ENCODE data around the gene AAR2. TPM values are rescaled to one million over a fixed set of nuclear protein-coding genes. Genes with fewer than 3 reads are reported as not detected.

Gene AAR2
- total RNA-seq, 1 donor: 23.5 TPM

DNA sequence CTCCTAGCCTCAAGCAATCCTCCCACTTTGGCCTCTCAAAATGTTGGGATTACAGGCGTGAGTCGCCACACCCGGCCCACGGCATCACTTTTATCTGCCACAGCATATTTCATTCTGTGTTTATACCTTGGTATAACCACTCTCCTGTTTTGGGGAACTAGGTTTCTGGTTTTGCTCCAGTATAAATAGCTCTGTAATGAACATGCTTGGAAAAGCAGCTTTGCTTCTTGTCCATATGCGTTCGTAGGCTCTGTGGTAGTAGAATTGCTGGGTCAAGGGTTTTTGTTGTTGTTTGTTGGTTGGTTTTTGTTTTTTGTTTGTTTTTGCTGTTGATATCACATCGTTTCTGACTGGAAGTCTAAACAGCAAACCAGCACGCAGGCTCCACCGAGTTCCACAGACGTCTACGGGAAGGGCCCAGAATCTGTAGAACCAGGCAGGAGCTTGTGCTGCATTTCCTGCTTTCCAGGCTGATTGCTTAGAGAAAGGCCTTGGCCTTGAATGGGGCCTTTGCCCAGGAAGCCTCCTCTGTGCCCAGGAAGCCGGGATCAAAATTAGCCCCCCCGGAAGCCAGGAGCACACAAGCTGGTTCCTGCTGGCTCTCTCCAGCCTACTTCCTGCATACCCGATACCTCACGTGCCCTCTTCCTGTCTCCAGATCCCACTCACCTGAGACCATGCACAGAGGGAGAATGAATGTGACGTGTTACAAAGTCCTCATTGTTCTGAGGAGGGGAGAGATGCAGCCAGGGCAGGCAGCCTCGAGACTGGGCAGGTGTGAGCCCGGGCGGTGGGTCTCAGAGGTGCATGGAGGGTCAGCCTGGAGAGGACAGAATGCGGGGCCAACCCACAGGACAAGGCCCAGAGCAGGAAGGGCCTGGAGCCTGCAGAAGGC is 34.7 kb downstream of the AAR2 start:
- DNase-seq (ENCODE audit: low read depth): no peak
- TF ChIP-seq, protein P1, sequence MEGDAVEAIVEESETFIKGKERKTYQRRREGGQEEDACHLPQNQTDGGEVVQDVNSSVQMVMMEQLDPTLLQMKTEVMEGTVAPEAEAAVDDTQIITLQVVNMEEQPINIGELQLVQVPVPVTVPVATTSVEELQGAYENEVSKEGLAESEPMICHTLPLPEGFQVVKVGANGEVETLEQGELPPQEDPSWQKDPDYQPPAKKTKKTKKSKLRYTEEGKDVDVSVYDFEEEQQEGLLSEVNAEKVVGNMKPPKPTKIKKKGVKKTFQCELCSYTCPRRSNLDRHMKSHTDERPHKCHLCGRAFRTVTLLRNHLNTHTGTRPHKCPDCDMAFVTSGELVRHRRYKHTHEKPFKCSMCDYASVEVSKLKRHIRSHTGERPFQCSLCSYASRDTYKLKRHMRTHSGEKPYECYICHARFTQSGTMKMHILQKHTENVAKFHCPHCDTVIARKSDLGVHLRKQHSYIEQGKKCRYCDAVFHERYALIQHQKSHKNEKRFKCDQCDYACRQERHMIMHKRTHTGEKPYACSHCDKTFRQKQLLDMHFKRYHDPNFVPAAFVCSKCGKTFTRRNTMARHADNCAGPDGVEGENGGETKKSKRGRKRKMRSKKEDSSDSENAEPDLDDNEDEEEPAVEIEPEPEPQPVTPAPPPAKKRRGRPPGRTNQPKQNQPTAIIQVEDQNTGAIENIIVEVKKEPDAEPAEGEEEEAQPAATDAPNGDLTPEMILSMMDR (IDR thresholded peaks at IDR 0.05; ENCODE audit: insufficient read depth, low read length): no peak
- no peak overlapping the region for H3K4me3 ChIP-seq (ENCODE audit: low read depth, low read length)

- DNase-seq (ENCODE audit: low read depth): no peak
- TF ChIP-seq, protein P1 (IDR thresholded peaks at IDR 0.05; ENCODE audit: insufficient read depth, low read length): no peak
- no peak overlapping the region for H3K4me3 ChIP-seq (ENCODE audit: low read depth, low read length)
These were observed 35.6 kb downstream of the AAR2 start for GRCh38 chr20:36271639-36272546.

DNA sequence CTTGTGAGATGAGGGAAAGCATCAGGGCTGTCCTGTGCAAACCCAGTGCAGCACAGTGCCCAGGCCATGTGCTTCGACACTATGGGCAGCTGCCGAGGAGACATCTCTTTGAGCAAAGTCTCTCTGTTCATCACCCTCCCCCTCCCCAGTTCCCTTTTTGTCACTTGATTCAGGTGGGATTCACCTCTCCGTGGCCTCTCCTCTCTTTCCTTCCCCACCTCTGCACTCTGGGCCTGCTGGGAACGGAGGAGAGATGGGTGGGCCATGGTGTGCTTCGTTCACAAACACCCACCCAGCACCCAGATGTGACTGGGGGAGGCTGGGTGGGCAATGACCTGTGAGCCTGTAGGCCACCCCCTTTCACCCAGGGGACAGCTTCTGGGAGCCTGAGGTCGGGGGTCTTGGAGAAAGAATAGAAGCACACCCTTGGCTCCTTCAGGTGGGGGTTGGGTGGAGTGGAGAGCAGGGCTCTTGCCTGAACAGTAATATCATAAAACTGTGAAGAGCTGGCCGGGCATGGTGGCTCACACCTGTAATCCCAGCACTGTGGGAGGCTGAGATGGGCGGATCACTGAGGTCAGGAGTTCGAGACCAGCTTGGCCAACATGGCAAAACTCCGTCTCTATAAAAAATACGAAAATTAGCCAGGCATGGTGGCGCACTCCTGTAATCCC is 36.4 kb downstream of the AAR2 start:
- TF ChIP-seq, protein P1 (IDR thresholded peaks at IDR 0.05; ENCODE audit: insufficient read depth, low read length): no peak
- no peak for DNase-seq (ENCODE audit: low read depth)
- no peak overlapping the region for H3K4me3 ChIP-seq (ENCODE audit: low read depth, low read length)

DNA sequence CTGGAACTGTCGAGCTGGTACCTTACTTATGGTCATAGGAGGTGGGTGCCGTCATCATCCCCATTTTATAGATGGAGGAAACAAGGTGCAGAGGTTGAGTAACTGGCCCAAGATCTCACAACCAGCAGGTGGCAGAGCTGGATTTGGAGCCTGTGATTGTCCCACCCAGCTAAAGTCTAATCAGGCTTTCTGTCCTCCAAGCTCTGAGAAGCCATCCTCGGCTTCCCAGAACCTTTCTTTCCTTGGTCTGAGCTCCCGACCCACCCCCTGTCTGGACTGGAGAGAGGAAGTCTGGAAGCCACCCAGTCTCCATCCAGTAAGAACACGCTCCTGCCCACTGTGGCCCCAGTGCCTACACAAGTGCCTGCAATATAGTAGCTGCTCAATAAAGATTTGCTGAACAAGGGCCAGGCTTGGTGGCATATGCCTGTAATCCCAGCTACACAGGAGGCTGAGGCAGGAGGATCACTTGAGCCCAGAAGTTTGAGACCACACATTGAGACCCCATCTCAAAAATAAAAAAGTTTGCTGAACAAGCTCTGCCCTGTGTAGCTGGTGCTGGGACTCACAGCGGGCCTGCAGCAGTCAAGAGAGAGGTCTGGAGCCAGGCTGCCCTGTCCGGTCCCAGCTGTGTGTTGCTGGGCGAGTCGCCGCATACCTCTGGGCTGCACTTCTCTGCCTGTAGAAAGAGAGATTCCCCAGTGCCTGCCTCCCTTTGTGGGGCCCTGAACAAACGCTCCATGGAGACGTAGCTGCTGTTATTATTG is 37.3 kb downstream of the AAR2 start:
- DNase-seq (ENCODE audit: low read depth): peak; percentile 43
- TF ChIP-seq, protein P1 (IDR thresholded peaks at IDR 0.05; ENCODE audit: insufficient read depth, low read length): peak; percentile 38
- H3K4me3 ChIP-seq (ENCODE audit: low read depth, low read length): no peak overlapping the region

DNA sequence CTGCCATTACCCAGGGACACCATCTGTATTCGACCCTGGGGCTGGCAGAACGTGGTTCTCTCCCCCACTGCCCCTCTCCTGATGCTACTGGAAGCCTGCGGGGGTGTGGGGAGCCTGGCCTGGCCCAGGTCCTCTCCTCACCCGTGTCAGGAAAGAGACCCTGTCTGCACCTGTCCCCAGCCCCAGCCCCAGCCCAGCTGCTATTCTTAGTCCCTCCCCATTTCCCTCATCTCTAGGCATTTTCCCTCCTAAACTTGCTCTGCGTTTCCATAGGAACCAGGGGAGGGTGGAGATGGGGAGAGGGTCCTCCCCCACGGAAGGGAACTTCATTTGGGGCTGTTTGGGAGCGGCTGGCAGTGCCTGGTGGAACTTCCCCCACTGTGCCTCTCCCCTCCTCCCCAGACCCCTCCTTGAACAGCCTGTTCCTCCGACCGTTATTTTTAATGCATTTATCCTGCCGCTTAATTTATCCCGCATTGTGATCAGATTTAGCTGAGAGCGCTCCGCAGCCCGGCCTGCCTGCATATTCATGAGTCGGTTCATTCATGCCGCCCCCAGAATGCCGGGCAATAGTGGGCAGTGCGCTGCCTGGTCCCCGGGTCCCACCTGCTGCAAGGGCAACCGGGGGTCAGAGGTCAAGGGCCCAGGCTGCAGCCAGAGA is 38.0 kb downstream of the AAR2 start:
- no peak overlapping the region for H3K4me3 ChIP-seq (ENCODE audit: low read depth, low read length)
- DNase-seq (ENCODE audit: low read depth): no peak
- TF ChIP-seq, protein P1 (IDR thresholded peaks at IDR 0.05; ENCODE audit: insufficient read depth, low read length): no peak
